WTC11 (cell line): Measurements from ENCODE around the gene SIRPD. TPM values are rescaled to one million over a fixed set of nuclear protein-coding genes. Genes with fewer than 3 reads are reported as not detected.
"Not testable (repeated sequence)": the region's sequence is repeated elsewhere in the genome, so short reads cannot be mapped to it uniquely, and the experiment has no call there.

Experiments used
- ATAC-seq: fragments of 200-7000 bp; cut with Tn5 transposase; 2 replicates; pipeline ENCODE4 v1.10.0; 2021; ENCODE audit warnings: mild to moderate bottlenecking, moderate library complexity
- CTCF ChIA-PET: fragments of 300-600 bp; sonication (Branson Sonifier 250); formaldehyde crosslinking; loops from one replicate; lab custom pipeline; 2021; ENCODE audit warnings: antibody characterized with exemption; lab: Charles Lee
- POLR2A ChIA-PET: fragments of 350-600 bp; sonication (Branson Sonifier 250); formaldehyde crosslinking; loops from one replicate; lab custom pipeline; 2021; ENCODE audit warnings: antibody characterized with exemption; lab: Charles Lee
- DNase-seq: peaks from one replicate; pipeline ENCODE4 v3.0.0; 2021; ENCODE audit warnings: low spot score
- H3K27ac Mint-ChIP-seq: 2 replicates; pipeline ENCODE4 v1.8.0; 2021; ENCODE audit warnings: mixed read lengths
- H3K27me3 Mint-ChIP-seq: 2 replicates; pipeline ENCODE4 v1.8.0; 2021; ENCODE audit warnings: low read depth, mild to moderate bottlenecking, moderate library complexity, mixed read lengths
- H3K36me3 Mint-ChIP-seq: 2 replicates; pipeline ENCODE4 v1.8.0; 2021; ENCODE audit warnings: mixed read lengths
- H3K4me1 Mint-ChIP-seq: 2 replicates; pipeline ENCODE4 v1.8.0; 2022; ENCODE audit warnings: mixed read lengths
- H3K4me3 Mint-ChIP-seq: 2 replicates; pipeline ENCODE4 v1.8.0; 2021; ENCODE audit warnings: mild to moderate bottlenecking, moderate library complexity, mixed read lengths
- H3K9me3 Mint-ChIP-seq: 2 replicates; pipeline ENCODE4 v1.8.0; 2021; ENCODE audit warnings: mixed read lengths
- CDX4 ChIP-seq: fragments of 250-450 bp; sonication (Bioruptor Pico); IDR thresholded peaks from 2 replicates; pipeline ENCODE4 v1.9.0; 2021; ENCODE audit warnings: moderate library complexity, mild to moderate bottlenecking, inconsistent platforms, borderline replicate concordance
- FOXP1 ChIP-seq: sonication (generic); formaldehyde crosslinking; IDR thresholded peaks from 2 replicates; pipeline ENCODE4 v1.8.0; 2022; ENCODE audit warnings: missing genetic modification reagents, mild to moderate bottlenecking, moderate library complexity, borderline replicate concordance
- HMGXB4 ChIP-seq: sonication (generic); formaldehyde crosslinking; IDR thresholded peaks from 2 replicates; pipeline ENCODE4 v1.8.1; 2023; ENCODE audit warnings: mild to moderate bottlenecking, moderate library complexity, missing genetic modification reagents
- JUN ChIP-seq: sonication (generic); formaldehyde crosslinking; IDR thresholded peaks from 2 replicates; pipeline ENCODE4 v1.8.0; 2023; ENCODE audit warnings: mild to moderate bottlenecking, missing genetic modification reagents
- NR2C2 ChIP-seq: sonication (generic); formaldehyde crosslinking; IDR thresholded peaks from 2 replicates; pipeline ENCODE4 v1.8.0; 2022; ENCODE audit warnings: mild to moderate bottlenecking, missing genetic modification reagents
- NR3C1 ChIP-seq: sonication (generic); formaldehyde crosslinking; conservative IDR thresholded peaks from 2 replicates; pipeline ENCODE4 v1.8.1; 2023; ENCODE audit warnings: low read depth, mild to moderate bottlenecking, missing genetic modification reagents
- RELA ChIP-seq: sonication (generic); formaldehyde crosslinking; IDR thresholded peaks from 2 replicates; pipeline ENCODE4 v1.8.1; 2022; ENCODE audit warnings: missing genetic modification reagents, mild to moderate bottlenecking, borderline replicate concordance
- SOX15 ChIP-seq: fragments of 250-450 bp; sonication (Bioruptor Pico); IDR thresholded peaks from 2 replicates; pipeline ENCODE4 v1.9.0; 2021; ENCODE audit warnings: mild to moderate bottlenecking
- SP1 ChIP-seq: sonication (generic); formaldehyde crosslinking; conservative IDR thresholded peaks from 2 replicates; pipeline ENCODE4 v1.8.1; 2022; ENCODE audit warnings: missing genetic modification reagents
- TEAD4 ChIP-seq: sonication (generic); formaldehyde crosslinking; IDR thresholded peaks from 2 replicates; pipeline ENCODE4 v1.8.0; 2022; ENCODE audit warnings: mild to moderate bottlenecking, missing genetic modification reagents
- ZNF121 ChIP-seq: sonication (generic); formaldehyde crosslinking; IDR thresholded peaks from 2 replicates; pipeline ENCODE4 v1.8.0; 2023; ENCODE audit warnings: missing genetic modification reagents
- ZNF423 ChIP-seq: fragments of 250-450 bp; sonication (Bioruptor Pico); IDR thresholded peaks from 2 replicates; pipeline ENCODE4 v2.1.2; 2022; ENCODE audit warnings: mild to moderate bottlenecking, moderate library complexity
- ZNF425 ChIP-seq: fragments of 250-450 bp; sonication (Bioruptor Pico); conservative IDR thresholded peaks from 2 replicates; pipeline ENCODE4 v1.9.0; 2021; ENCODE audit warnings: mild to moderate bottlenecking
- total RNA-seq: library from RNA; stranded (reverse); gene quantifications from 3 replicates; pipeline ENCODE4 v1.2.3, GENCODE V29; 2021
- TF ChIP-seq, protein P1 (sequence below): sonication (generic); formaldehyde crosslinking; IDR thresholded peaks from 2 replicates; pipeline ENCODE4 v1.8.0; 2022; ENCODE audit warnings: mild to moderate bottlenecking, missing genetic modification reagents
- TF ChIP-seq, protein P2 (sequence below): fragments of 250-450 bp; sonication (Bioruptor Pico); IDR thresholded peaks from 2 replicates; pipeline ENCODE4 v1.9.0; 2021; ENCODE audit warnings: mild to moderate bottlenecking

Gene SIRPD
- total RNA-seq, 1 experiment from 2014 or later = not detected

DNA sequence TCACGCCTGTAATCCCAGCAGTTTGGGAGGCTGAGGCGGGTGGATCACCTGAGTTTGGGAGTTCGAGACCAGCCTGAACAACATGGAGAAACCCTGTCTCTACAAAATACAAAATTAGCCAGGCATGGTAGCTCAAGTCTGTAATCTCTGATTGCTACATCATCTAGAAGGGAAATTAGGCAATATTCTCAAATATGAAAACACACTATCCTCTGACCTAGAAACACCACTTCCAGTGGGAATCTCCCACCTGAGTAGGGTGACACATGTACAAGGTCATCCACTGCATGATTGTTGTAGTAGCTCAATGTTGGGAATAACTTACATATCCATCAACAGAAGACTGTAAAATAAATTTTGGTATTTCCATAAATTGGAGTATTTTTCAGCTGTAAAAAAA is 19.1 kb upstream of the SIRPD start:
- H3K4me3 Mint-ChIP-seq = no peak overlapping the region
- POLR2A ChIA-PET = no interaction called here
- no peaks in the 10 kb centered on the region for H3K9me3 Mint-ChIP-seq
- H3K4me1 Mint-ChIP-seq = no peaks in the 10 kb centered on the region
- DNase-seq = no peak
- CTCF ChIA-PET = no interaction called here
- no peak overlapping the region for H3K27ac Mint-ChIP-seq
- no peak for ATAC-seq
- no peaks in the 10 kb centered on the region for H3K27me3 Mint-ChIP-seq
- no peaks in the 10 kb centered on the region for H3K36me3 Mint-ChIP-seq
- TF ChIP-seq NR2C2 (no peak), FOXP1 (no peak), CDX4 (no peak), JUN (CRISPR knock-in tag) (no peak), NR3C1 (no peak), ZNF423 (CRISPR knock-in tag) (no peak), HMGXB4 (CRISPR knock-in tag) (no peak), ZNF425 (CRISPR knock-in tag) (no peak)
- TF ChIP-seq, protein P1, sequence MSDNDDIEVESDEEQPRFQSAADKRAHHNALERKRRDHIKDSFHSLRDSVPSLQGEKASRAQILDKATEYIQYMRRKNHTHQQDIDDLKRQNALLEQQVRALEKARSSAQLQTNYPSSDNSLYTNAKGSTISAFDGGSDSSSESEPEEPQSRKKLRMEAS (CRISPR knock-in tag) = no peak

DNA sequence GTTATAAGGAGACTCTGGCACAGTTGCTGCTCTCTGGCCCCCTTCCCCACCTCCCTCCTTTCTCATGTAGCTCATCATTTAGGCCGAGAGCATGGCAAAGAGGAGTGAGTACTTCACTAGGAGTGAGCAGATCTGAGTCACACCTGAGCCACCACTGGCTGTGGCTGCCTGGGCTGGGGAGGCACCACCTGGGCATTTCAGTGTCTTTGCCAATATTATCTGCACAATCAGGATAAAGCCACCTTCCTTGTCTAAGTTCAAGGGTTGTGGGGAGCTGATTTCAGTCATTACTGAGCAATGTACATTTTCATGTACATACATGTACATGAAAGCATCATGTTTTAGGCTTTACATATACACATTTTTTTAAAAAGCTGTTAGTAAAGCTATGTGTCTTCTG is 18.5 kb upstream of the SIRPD start:
- H3K9me3 Mint-ChIP-seq, H3K27ac Mint-ChIP-seq, DNase-seq, ATAC-seq, POLR2A ChIA-PET, H3K27me3 Mint-ChIP-seq, H3K4me3 Mint-ChIP-seq, H3K4me1 Mint-ChIP-seq, CTCF ChIA-PET, H3K36me3 Mint-ChIP-seq: not testable (repeated sequence)

GRCh38 chr20:1571583-1571982 is 14.1 kb upstream of the SIRPD start:
- H3K27ac Mint-ChIP-seq, H3K9me3 Mint-ChIP-seq, H3K4me3 Mint-ChIP-seq, DNase-seq, POLR2A ChIA-PET, H3K36me3 Mint-ChIP-seq, H3K4me1 Mint-ChIP-seq, ATAC-seq, H3K27me3 Mint-ChIP-seq: not testable (repeated sequence)
- CTCF ChIA-PET = interaction anchor here (1.1 kb wide), 1 partner anchor 68 kb away, joined by 3 read pairs; no protein-coding TSS in a partner anchor

GRCh38 chr20:1569415-1569881 is 11.9 kb upstream of the SIRPD start:
- H3K27ac Mint-ChIP-seq = no peak overlapping the region
- no peak for ATAC-seq
- CTCF ChIA-PET = no interaction called here
- no peak for TF ChIP-seq TEAD4
- TF ChIP-seq, protein P2, sequence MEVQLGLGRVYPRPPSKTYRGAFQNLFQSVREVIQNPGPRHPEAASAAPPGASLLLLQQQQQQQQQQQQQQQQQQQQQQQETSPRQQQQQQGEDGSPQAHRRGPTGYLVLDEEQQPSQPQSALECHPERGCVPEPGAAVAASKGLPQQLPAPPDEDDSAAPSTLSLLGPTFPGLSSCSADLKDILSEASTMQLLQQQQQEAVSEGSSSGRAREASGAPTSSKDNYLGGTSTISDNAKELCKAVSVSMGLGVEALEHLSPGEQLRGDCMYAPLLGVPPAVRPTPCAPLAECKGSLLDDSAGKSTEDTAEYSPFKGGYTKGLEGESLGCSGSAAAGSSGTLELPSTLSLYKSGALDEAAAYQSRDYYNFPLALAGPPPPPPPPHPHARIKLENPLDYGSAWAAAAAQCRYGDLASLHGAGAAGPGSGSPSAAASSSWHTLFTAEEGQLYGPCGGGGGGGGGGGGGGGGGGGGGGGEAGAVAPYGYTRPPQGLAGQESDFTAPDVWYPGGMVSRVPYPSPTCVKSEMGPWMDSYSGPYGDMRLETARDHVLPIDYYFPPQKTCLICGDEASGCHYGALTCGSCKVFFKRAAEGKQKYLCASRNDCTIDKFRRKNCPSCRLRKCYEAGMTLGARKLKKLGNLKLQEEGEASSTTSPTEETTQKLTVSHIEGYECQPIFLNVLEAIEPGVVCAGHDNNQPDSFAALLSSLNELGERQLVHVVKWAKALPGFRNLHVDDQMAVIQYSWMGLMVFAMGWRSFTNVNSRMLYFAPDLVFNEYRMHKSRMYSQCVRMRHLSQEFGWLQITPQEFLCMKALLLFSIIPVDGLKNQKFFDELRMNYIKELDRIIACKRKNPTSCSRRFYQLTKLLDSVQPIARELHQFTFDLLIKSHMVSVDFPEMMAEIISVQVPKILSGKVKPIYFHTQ (CRISPR knock-in tag) = no peak
- no peak for TF ChIP-seq RELA (CRISPR knock-in tag)
- TF ChIP-seq NR2C2 = no peak
- TF ChIP-seq ZNF121 (CRISPR knock-in tag) = no peak
- TF ChIP-seq, protein P1 (CRISPR knock-in tag) = no peak
- TF ChIP-seq SOX15 = no peak
- no peak for TF ChIP-seq SP1
- TF ChIP-seq, all 79 proteins: peak for 0
- POLR2A ChIA-PET = no interaction called here
- H3K27me3 Mint-ChIP-seq = peaks cover 5% of the 10 kb centered on the region
- H3K36me3 Mint-ChIP-seq = no peaks in the 10 kb centered on the region
- H3K4me1 Mint-ChIP-seq = peaks cover 8% of the 10 kb centered on the region; the same call in 1 of the 2 replicates
- H3K4me3 Mint-ChIP-seq = no peak overlapping the region
- H3K9me3 Mint-ChIP-seq = peaks cover 6% of the 10 kb centered on the region; the same call in 1 of the 2 replicates
- DNase-seq = no peak
